NB4 (cell line): ENCODE measurements around the gene DLEC1.

ENCODE experiments used
- CTCF ChIP-seq: IDR thresholded peaks from one replicate; pipeline ENCODE4 v1.5.1; 2012; ENCODE audit warnings: low read depth, low read length
- MAX ChIP-seq: IDR thresholded peaks from 2 replicates; pipeline ENCODE4 v1.6.1; 2011; ENCODE audit warnings: low read depth, low read length
- MYC ChIP-seq: IDR thresholded peaks from 2 replicates; pipeline ENCODE4 v1.6.1; 2011; ENCODE audit warnings: low read depth, low read length
- POLR2A ChIP-seq: IDR thresholded peaks from 2 replicates; pipeline ENCODE4 v1.6.1; 2011; ENCODE audit warnings: mild to moderate bottlenecking; ENCODE audit not compliant: insufficient read length; ENCODE audit errors: extremely low read depth

- no peak for TF ChIP-seq CTCF
- no peak for TF ChIP-seq POLR2A
- no peak for TF ChIP-seq MYC
- TF ChIP-seq MAX: no peak
Measured at GRCh38 chr3:38031022-38031994, 7.7 kb upstream of the DLEC1 start.
